ENCODE data around the gene GALNT14.

The GALNT14 gene

GRCh38 chr2:30985493-30986230 lies 152.6 kb downstream of the GALNT14 start:
- Histone ChIP-seq H3K4me1 (ENCODE audit: insufficient read depth, low read length) (no peaks in the 10 kb centered on the region; the same call in 1 of the 2 replicates), H3K9ac (ENCODE audit: low read depth, low read length) (no peak overlapping the region), H3K9me3 (ENCODE audit: control insufficient read depth, insufficient read depth, low read length) (no peaks in the 10 kb centered on the region), H3K36me3 (ENCODE audit: insufficient read depth, low read length) (no peaks in the 10 kb centered on the region)

- H3K4me1 ChIP-seq (ENCODE audit: insufficient read depth, low read length), result no peaks in the 10 kb centered on the region
- no peak overlapping the region for H3K9ac ChIP-seq (ENCODE audit: low read depth, low read length)
- no peaks in the 10 kb centered on the region for H3K36me3 ChIP-seq (ENCODE audit: insufficient read depth, low read length)
- H3K9me3 ChIP-seq (ENCODE audit: control insufficient read depth, insufficient read depth, low read length), result no peaks in the 10 kb centered on the region
Measured at GRCh38 chr2:30984148-30984547, 154.1 kb downstream of the GALNT14 start.

GRCh38 chr2:30981510-30981909 lies 156.7 kb downstream of the GALNT14 start:
- H3K4me1 ChIP-seq (ENCODE audit: insufficient read depth, low read length), result no peaks in the 10 kb centered on the region
- H3K9me3 ChIP-seq (ENCODE audit: control insufficient read depth, insufficient read depth, low read length), result no peaks in the 10 kb centered on the region
- H3K9ac ChIP-seq (ENCODE audit: low read depth, low read length), result no peak overlapping the region
- no peaks in the 10 kb centered on the region for H3K36me3 ChIP-seq (ENCODE audit: insufficient read depth, low read length)

GRCh38 chr2:30981096-30981495 lies 157.1 kb downstream of the GALNT14 start:
- H3K4me1 ChIP-seq (ENCODE audit: insufficient read depth, low read length), result no peaks in the 10 kb centered on the region
- no peak overlapping the region for H3K9ac ChIP-seq (ENCODE audit: low read depth, low read length)
- H3K36me3 ChIP-seq (ENCODE audit: insufficient read depth, low read length), result no peaks in the 10 kb centered on the region
- H3K9me3 ChIP-seq (ENCODE audit: control insufficient read depth, insufficient read depth, low read length), result no peaks in the 10 kb centered on the region

GRCh38 chr2:30979822-30980245 lies 158.4 kb downstream of the GALNT14 start:
- H3K36me3 ChIP-seq (ENCODE audit: insufficient read depth, low read length), result no peaks in the 10 kb centered on the region
- no peaks in the 10 kb centered on the region for H3K4me1 ChIP-seq (ENCODE audit: insufficient read depth, low read length)
- no peak overlapping the region for H3K9ac ChIP-seq (ENCODE audit: low read depth, low read length)
- H3K9me3 ChIP-seq (ENCODE audit: control insufficient read depth, insufficient read depth, low read length), result no peaks in the 10 kb centered on the region

GRCh38 chr2:30978854-30979253 lies 159.4 kb downstream of the GALNT14 start:
- Histone ChIP-seq H3K9me3 (ENCODE audit: control insufficient read depth, insufficient read depth, low read length) (no peaks in the 10 kb centered on the region), H3K36me3 (ENCODE audit: insufficient read depth, low read length) (no peaks in the 10 kb centered on the region), H3K4me1 (ENCODE audit: insufficient read depth, low read length) (no peaks in the 10 kb centered on the region), H3K9ac (ENCODE audit: low read depth, low read length) (no peak overlapping the region)

- no peaks in the 10 kb centered on the region for H3K36me3 ChIP-seq (ENCODE audit: insufficient read depth, low read length)
- no peak overlapping the region for H3K9ac ChIP-seq (ENCODE audit: low read depth, low read length)
- no peaks in the 10 kb centered on the region for H3K4me1 ChIP-seq (ENCODE audit: insufficient read depth, low read length)
- no peaks in the 10 kb centered on the region for H3K9me3 ChIP-seq (ENCODE audit: control insufficient read depth, insufficient read depth, low read length)
Measured at GRCh38 chr2:30978044-30978443, 160.2 kb downstream of the GALNT14 start.

- Histone ChIP-seq H3K4me1 (ENCODE audit: insufficient read depth, low read length) (no peaks in the 10 kb centered on the region), H3K9me3 (ENCODE audit: control insufficient read depth, insufficient read depth, low read length) (no peaks in the 10 kb centered on the region), H3K36me3 (ENCODE audit: insufficient read depth, low read length) (no peaks in the 10 kb centered on the region), H3K9ac (ENCODE audit: low read depth, low read length) (no peak overlapping the region)
Measured at GRCh38 chr2:30975156-30975555, 163.1 kb downstream of the GALNT14 start.

- Histone ChIP-seq H3K9ac (ENCODE audit: low read depth, low read length) (no peak overlapping the region), H3K9me3 (ENCODE audit: control insufficient read depth, insufficient read depth, low read length) (no peaks in the 10 kb centered on the region), H3K36me3 (ENCODE audit: insufficient read depth, low read length) (no peaks in the 10 kb centered on the region), H3K4me1 (ENCODE audit: insufficient read depth, low read length) (no peaks in the 10 kb centered on the region)
Measured at GRCh38 chr2:30974554-30974953, 163.7 kb downstream of the GALNT14 start.

GRCh38 chr2:30974092-30974491 lies 164.1 kb downstream of the GALNT14 start:
- H3K9me3 ChIP-seq (ENCODE audit: control insufficient read depth, insufficient read depth, low read length), result no peaks in the 10 kb centered on the region
- no peaks in the 10 kb centered on the region for H3K36me3 ChIP-seq (ENCODE audit: insufficient read depth, low read length)
- H3K4me1 ChIP-seq (ENCODE audit: insufficient read depth, low read length), result no peaks in the 10 kb centered on the region
- H3K9ac ChIP-seq (ENCODE audit: low read depth, low read length), result no peak overlapping the region

- no peak overlapping the region for H3K9ac ChIP-seq (ENCODE audit: low read depth, low read length)
- H3K4me1 ChIP-seq (ENCODE audit: insufficient read depth, low read length), result no peaks in the 10 kb centered on the region
- no peaks in the 10 kb centered on the region for H3K36me3 ChIP-seq (ENCODE audit: insufficient read depth, low read length)
- no peaks in the 10 kb centered on the region for H3K9me3 ChIP-seq (ENCODE audit: control insufficient read depth, insufficient read depth, low read length)
Measured at GRCh38 chr2:30971231-30972025, 166.8 kb downstream of the GALNT14 start.

- Histone ChIP-seq H3K36me3 (ENCODE audit: insufficient read depth, low read length) (no peaks in the 10 kb centered on the region), H3K9ac (ENCODE audit: low read depth, low read length) (no peak overlapping the region), H3K9me3 (ENCODE audit: control insufficient read depth, insufficient read depth, low read length) (no peaks in the 10 kb centered on the region), H3K4me1 (ENCODE audit: insufficient read depth, low read length) (no peaks in the 10 kb centered on the region)
Measured at GRCh38 chr2:30968660-30969397, 169.4 kb downstream of the GALNT14 start.

- Histone ChIP-seq H3K36me3 (ENCODE audit: insufficient read depth, low read length) (no peaks in the 10 kb centered on the region), H3K4me1 (ENCODE audit: insufficient read depth, low read length) (no peaks in the 10 kb centered on the region), H3K9me3 (ENCODE audit: control insufficient read depth, insufficient read depth, low read length) (no peaks in the 10 kb centered on the region), H3K9ac (ENCODE audit: low read depth, low read length) (no peak overlapping the region)
Measured at GRCh38 chr2:30966786-30967185, 171.5 kb downstream of the GALNT14 start.

- Histone ChIP-seq H3K4me1 (ENCODE audit: insufficient read depth, low read length) (no peaks in the 10 kb centered on the region), H3K9ac (ENCODE audit: low read depth, low read length) (no peak overlapping the region), H3K9me3 (ENCODE audit: control insufficient read depth, insufficient read depth, low read length) (no peaks in the 10 kb centered on the region), H3K36me3 (ENCODE audit: insufficient read depth, low read length) (no peaks in the 10 kb centered on the region)
Measured at GRCh38 chr2:30965022-30965531, 173.2 kb downstream of the GALNT14 start.
